Skeletal muscle tissue (tissue), 4 donors: ENCODE measurements around the gene SERPINA6. TPM values are rescaled to one million over a fixed set of nuclear protein-coding genes. Genes with fewer than 3 reads are reported as not detected.
"Not testable (repeated sequence)": the region's sequence is repeated elsewhere in the genome, so short reads cannot be mapped to it uniquely, and the experiment has no call there.

Experiments used
- H3K27ac ChIP-seq: one replicate; pipeline ENCODE4 v1.7.0; 2013; ENCODE audit warnings: mild to moderate bottlenecking, low read depth, low read length, inconsistent platforms
- H3K27me3 ChIP-seq, 3 donors: one replicate each; pipeline ENCODE4 v1.7.0; 2013; ENCODE audit warnings: low read length in 3 of 3; ENCODE audit not compliant: control insufficient read depth in 3 of 3, insufficient read depth in 3 of 3
- H3K36me3 ChIP-seq, 3 donors: one replicate each; pipeline ENCODE4 v1.7.0; 2013; ENCODE audit warnings: low read length in 3 of 3; ENCODE audit not compliant: control insufficient read depth in 3 of 3, insufficient read depth in 3 of 3
- H3K4me1 ChIP-seq, 3 donors: one replicate each; pipeline ENCODE4 v1.7.0; 2013; ENCODE audit warnings: low read length in 3 of 3, mild to moderate bottlenecking in 3 of 3; ENCODE audit not compliant: control insufficient read depth in 3 of 3, insufficient read depth in 3 of 3
- H3K4me3 ChIP-seq, 3 donors: one replicate each; pipeline ENCODE4 v1.7.0; 2013; ENCODE audit warnings: low read length in 3 of 3
- H3K9ac ChIP-seq, 3 donors: one replicate each; pipeline ENCODE4 v1.7.0; 2013; ENCODE audit warnings: low read length in 3 of 3, mild to moderate bottlenecking in 3 of 3, moderate library complexity in 2 of 3, low read depth in 1 of 3
- H3K9me3 ChIP-seq, 3 donors: one replicate each; pipeline ENCODE4 v1.7.0; 2013; ENCODE audit warnings: low read length in 3 of 3; ENCODE audit not compliant: control insufficient read depth in 3 of 3
- total RNA-seq: library from RNA; depleted of rRNA; stranded (reverse); fragments of >200 nt; gene quantifications from one replicate; pipeline ENCODE4 v1.2.3, GENCODE V29; 2014
- donor health status: Osteomylitis.

SERPINA6 gene
- total RNA-seq, 1 donor from 2014 or later = not detected

- not testable (repeated sequence) for H3K27ac ChIP-seq, H3K4me3 ChIP-seq, H3K9me3 ChIP-seq, H3K27me3 ChIP-seq, H3K4me1 ChIP-seq, H3K36me3 ChIP-seq, H3K9ac ChIP-seq
Measured at GRCh38 chr14:94296181-94296545, 27.0 kb downstream of the SERPINA6 start.

- no peak overlapping the region for H3K9ac ChIP-seq
- no peak overlapping the region for H3K27ac ChIP-seq
- peaks cover 0 to 3% (median 0%) of the 10 kb centered on the region in 3 donors for H3K9me3 ChIP-seq
- no peak overlapping the region for H3K4me3 ChIP-seq
- no peaks in the 10 kb centered on the region for H3K27me3 ChIP-seq
- H3K4me1 ChIP-seq = no peaks in the 10 kb centered on the region
- H3K36me3 ChIP-seq = no peaks in the 10 kb centered on the region
Measured at GRCh38 chr14:94295360-94296180, 27.6 kb downstream of the SERPINA6 start.

GRCh38 chr14:94293578-94293924 lies 29.6 kb downstream of the SERPINA6 start:
- H3K27me3 ChIP-seq = no peaks in the 10 kb centered on the region
- H3K4me3 ChIP-seq = no peak overlapping the region
- no peak overlapping the region for H3K9ac ChIP-seq

GRCh38 chr14:94292872-94293577 lies 30.1 kb downstream of the SERPINA6 start, which contains the start of gene SERPINA10:
SERPINA10 (minus strand) TSS chr14:94293268; CDS start chr14:94290593, 2,675 bp downstream.
- no peaks in the 10 kb centered on the region for H3K27me3 ChIP-seq
- no peaks in the 10 kb centered on the region for H3K36me3 ChIP-seq
- H3K4me3 ChIP-seq = no peak within 1 kb of the TSS
- H3K4me1 ChIP-seq = no peaks in the 10 kb centered on the region
- no peaks in the 10 kb centered on the region for H3K9me3 ChIP-seq
- H3K9ac ChIP-seq = no peak within 1 kb of the TSS
- no peak within 1 kb of the TSS for H3K27ac ChIP-seq

More at GRCh38 chr14:94293578-94293924, 29.6 kb downstream of the SERPINA6 start:
- H3K27ac ChIP-seq = no peak overlapping the region
- no peaks in the 10 kb centered on the region for H3K36me3 ChIP-seq
- no peaks in the 10 kb centered on the region for H3K4me1 ChIP-seq
- peaks cover 0 to 3% (median 0%) of the 10 kb centered on the region in 3 donors for H3K9me3 ChIP-seq

- no peak overlapping the region for H3K27ac ChIP-seq
- H3K9ac ChIP-seq = no peak overlapping the region
- no peak overlapping the region for H3K4me3 ChIP-seq
- H3K4me1 ChIP-seq = no peaks in the 10 kb centered on the region
- no peaks in the 10 kb centered on the region for H3K36me3 ChIP-seq
- no peaks in the 10 kb centered on the region for H3K9me3 ChIP-seq
- H3K27me3 ChIP-seq = no peaks in the 10 kb centered on the region
Measured at GRCh38 chr14:94292526-94292871, 30.6 kb downstream of the SERPINA6 start.

GRCh38 chr14:94291906-94292525 lies 31.1 kb downstream of the SERPINA6 start:
- no peaks in the 10 kb centered on the region for H3K36me3 ChIP-seq
- no peaks in the 10 kb centered on the region for H3K27me3 ChIP-seq
- no peaks in the 10 kb centered on the region for H3K4me1 ChIP-seq
- no peak overlapping the region for H3K27ac ChIP-seq
- H3K9me3 ChIP-seq = no peaks in the 10 kb centered on the region
- H3K9ac ChIP-seq = no peak overlapping the region
- H3K4me3 ChIP-seq = no peak overlapping the region

GRCh38 chr14:94291159-94291905 lies 31.8 kb downstream of the SERPINA6 start:
- no peaks in the 10 kb centered on the region for H3K9me3 ChIP-seq
- H3K9ac ChIP-seq = no peak overlapping the region
- no peaks in the 10 kb centered on the region for H3K36me3 ChIP-seq
- H3K27me3 ChIP-seq = no peaks in the 10 kb centered on the region
- no peak overlapping the region for H3K4me3 ChIP-seq
- no peaks in the 10 kb centered on the region for H3K4me1 ChIP-seq
- H3K27ac ChIP-seq = no peak overlapping the region

GRCh38 chr14:94290197-94290596 lies 32.9 kb downstream of the SERPINA6 start:
- Histone ChIP-seq H3K27ac (no peak overlapping the region), H3K27me3 (no peaks in the 10 kb centered on the region), H3K9me3 (no peaks in the 10 kb centered on the region), H3K4me1 (no peaks in the 10 kb centered on the region), H3K4me3 (no peak overlapping the region), H3K36me3 (no peaks in the 10 kb centered on the region), H3K9ac (no peak overlapping the region)

- Histone ChIP-seq H3K4me1 (no peaks in the 10 kb centered on the region), H3K27me3 (no peaks in the 10 kb centered on the region), H3K9me3 (no peaks in the 10 kb centered on the region), H3K4me3 (no peak overlapping the region), H3K9ac (no peak overlapping the region), H3K27ac (no peak overlapping the region), H3K36me3 (no peaks in the 10 kb centered on the region)
Measured at GRCh38 chr14:94288610-94289465, 34.3 kb downstream of the SERPINA6 start.
